H1 (cell line): ENCODE data around the gene PID1. TPM values are rescaled to one million over a fixed set of nuclear protein-coding genes. Genes with fewer than 3 reads are reported as not detected.

Source experiments
- CHD7 ChIP-seq: fragments of 300-600 bp; sonication (generic); IDR thresholded peaks from 2 replicates; pipeline ENCODE4 v1.7.1; 2012; ENCODE audit warnings: low read length, moderate library complexity, mild to moderate bottlenecking, inconsistent platforms; ENCODE audit not compliant: insufficient replicate concordance
- polyA plus RNA-seq, 7 experiments: library from polyadenylated mRNA; depleted of rRNA in 3 of 7; stranded (reverse) in 5 of 7; unstranded in 2 of 7; fragments of >200 nt in 5 of 7; fragments of 200-250 nt in 2 of 7; gene quantifications; 1 replicate in 5 of 7; 2 replicates in 1 of 7; 4 replicates in 1 of 7; pipeline versions ENCODE4 v1.2.1 to v1.2.3, GENCODE V29; 2011 to 2013; ENCODE audit warnings: missing spikeins in 2 of 7, mixed read lengths in 2 of 7
- total RNA-seq: library from RNA; stranded (reverse); fragmentation: NEBNext Ultra II Directional; extraction: Animal tissue kit (Norgen Biotek cat#: 25700); gene quantifications from 2 replicates; pipeline ENCODE4 v1.2.1, GENCODE V29; 2021

The PID1 gene
- total and polyA plus RNA-seq, 2 of the 8 experiments (the other 6 are each of a cell fraction or from before 2014, with no cell fraction given): 1.5 to 3.3 TPM

- TF ChIP-seq CHD7: no peak
Observed at GRCh38 chr2:229133155-229133772, 137.8 kb downstream of the PID1 start (continued).
